HG03060 (cell line): Measurements from ENCODE around the gene REV1.
"Not testable (repeated sequence)": the region's sequence is repeated elsewhere in the genome, so short reads cannot be mapped to it uniquely, and the experiment has no call there.

Experiments used
- ATAC-seq: cut with Tn5 transposase; IDR thresholded peaks from one replicate; pipeline ENCODE4 v1.9.1; 2021; ENCODE audit warnings: low read depth, moderate number of reproducible peaks; ENCODE audit not compliant: unreplicated experiment

The REV1 gene

DNA sequence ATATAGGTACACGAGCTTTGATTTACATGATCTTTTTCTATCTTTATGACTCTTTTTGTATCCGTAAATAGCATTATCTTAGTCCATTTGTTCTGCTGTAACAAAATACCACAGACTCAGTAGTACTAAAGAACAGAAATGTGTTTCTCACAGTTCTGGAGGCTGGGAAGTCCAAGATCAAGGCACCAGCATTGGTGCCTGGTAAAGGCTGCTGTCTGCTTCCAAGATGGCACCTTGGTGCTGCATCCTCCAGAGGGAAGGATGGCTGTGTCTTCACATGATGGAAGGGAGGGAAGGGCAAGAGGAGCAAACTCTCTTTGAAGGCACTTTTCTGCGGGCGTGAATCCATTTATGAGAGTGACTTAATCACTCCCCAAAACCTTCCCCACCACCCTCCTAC, 116.7 kb downstream of the REV1 start:
- ATAC-seq: no peak

DNA sequence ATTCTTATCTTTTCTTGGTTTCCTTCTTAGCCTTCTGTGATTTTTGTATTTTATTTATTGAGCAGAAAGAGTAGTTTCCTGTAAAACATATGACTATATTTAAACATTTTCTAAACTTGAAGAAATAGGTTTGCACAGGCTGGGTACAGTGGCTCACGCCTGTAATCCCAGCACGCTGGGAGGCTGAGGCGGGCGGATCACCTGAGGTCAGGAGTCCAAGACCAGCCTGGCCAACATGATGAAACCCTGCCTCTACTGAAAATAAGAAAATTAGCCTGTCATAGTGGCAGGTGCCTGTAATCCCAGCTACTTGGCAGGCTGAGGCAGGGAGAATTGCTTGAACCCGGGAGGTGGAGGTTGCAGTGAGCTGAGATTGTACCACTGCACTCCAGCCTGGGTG, 121.0 kb downstream of the REV1 start:
- not testable (repeated sequence) for ATAC-seq

DNA sequence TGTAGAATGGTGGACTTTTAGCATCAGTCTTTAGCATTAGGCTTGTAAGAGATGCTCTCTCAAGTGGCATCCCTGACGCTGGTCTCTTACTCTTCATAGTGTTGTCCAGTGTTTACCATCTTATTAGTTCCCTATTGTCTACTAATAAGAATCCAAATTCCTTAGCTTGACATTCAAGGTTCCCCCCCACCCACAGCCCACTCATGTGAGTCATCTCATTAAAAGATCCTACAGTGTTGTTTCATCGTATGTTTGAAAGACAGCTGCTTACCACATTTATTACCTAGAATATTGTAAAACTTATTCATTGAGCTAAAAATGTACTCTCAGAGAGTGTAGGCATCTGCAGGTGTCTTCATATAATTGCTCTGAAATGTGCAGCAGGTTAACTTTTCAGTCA, 124.2 kb downstream of the REV1 start:
- ATAC-seq: no peak

DNA sequence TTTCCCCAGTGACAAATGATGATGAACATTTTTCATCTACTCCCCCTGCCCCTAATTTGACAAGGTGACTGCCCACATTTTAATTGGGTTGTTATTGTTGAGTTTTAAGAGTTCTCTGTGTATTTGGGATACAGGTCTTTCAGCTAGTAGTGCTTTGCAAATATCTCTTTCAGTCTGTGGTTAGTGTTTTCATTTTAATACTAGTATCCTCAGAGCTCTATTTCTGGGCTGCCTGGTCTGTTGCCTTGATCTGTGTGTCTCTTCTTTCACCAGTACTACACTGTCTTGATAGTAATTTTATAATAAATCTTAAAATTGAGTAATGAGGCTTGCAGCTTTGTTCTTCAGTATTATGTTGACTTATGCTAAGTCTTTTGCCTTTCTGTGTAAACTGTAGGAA, 133.0 kb downstream of the REV1 start:
- ATAC-seq: no peak

DNA sequence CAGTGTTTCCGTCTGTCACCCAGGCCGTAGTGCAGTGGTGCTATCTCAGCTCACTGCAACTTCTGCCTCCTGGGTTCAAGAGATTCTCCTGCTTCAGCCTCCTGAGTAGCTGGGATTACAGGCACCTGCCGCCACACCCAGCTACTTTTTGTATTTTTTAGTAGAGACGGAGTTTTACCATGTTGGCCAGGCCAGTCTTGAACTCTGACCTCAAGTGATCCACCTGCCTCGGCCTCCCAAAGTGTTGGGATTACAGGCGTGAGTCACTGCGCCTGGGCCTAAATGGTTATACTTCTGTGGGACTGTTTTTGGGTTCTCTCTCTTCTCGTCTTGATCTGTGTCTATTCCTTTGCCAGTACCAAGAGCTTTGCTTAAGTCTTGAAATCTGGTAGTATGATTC, 135.0 kb downstream of the REV1 start:
- ATAC-seq: not testable (repeated sequence)

DNA sequence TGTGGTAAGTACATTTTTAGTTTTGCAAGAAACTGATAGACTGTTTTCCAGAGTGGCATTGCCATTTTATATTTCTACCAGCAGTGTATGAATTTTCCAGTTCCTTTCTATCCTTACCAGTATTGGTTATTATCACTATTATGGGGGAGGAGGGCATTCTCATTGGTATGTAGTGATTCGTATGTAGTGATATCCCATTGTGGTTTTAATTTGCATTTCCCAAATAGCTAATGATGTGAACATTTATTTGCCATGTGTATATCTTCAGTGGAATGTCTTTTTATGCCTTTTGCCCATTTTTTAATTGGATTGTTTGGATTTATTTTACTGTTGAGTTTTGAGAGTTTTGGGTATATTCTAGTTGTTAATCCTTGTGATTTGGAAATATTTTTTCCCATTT, 135.7 kb downstream of the REV1 start:
- ATAC-seq: no peak
